Activated CD4-positive, alpha-beta T cell treated with anti-CD3 and anti-CD28 coated beads for 1 hour (primary cell): ENCODE results near the gene SLIT1.

Source experiments
- DNase-seq: peaks from one replicate; pipeline ENCODE4 v3.0.0-alpha.2; 2020

SLIT1 gene

DNA sequence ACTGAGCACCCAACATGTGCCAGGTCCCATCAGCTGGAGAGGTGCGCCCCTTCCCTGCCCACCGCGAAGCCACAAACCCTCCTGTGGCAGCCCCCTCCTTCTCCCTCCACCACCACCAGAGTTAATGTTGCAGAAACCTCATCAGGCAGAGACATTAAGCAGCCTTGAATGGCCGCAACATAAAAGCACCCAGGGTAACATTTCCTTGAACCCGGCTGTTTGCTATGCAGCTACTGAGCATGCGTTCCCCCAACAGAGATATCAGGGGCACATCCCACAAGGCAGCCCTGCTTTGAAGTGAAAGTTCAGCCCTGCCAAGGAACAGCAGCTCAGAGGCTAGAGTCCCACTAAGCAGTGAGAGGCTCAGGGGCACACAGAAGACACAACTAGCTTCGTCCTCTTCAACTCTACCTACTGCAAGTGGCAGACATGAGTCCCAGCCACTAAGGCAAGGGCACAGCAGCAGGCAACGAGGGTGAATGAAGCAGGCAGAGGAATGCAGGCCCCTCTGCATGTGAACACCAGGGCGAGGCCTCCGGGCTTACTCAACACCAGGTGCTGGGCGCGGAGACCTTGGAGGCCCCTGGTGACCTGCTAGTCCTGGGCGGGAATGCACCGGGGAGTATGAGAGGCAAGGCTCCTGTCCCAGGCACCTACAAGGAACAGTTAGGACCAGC, 107.4 kb downstream of the SLIT1 start:
- DNase-seq: no peak

DNA sequence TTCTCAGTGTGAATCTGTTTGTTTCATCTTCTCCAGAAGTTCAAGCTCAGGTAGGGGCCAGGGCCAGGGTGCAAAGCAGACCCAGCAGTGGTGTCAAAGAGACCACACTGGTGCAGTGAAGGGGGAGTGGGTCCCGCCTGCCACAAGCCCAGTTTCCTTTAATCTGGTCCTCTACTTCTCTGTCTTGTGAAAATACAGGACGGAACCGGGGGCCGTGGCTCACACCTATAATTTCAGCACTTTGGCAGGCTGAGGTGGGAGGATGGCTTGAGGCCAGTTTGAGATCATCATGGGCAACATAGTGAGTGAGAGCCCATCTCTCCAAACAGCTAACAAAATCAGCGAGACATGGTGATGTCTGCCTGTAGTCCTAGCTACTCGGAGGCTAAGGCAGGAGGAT, 109.0 kb downstream of the SLIT1 start:
- no peak for DNase-seq

DNA sequence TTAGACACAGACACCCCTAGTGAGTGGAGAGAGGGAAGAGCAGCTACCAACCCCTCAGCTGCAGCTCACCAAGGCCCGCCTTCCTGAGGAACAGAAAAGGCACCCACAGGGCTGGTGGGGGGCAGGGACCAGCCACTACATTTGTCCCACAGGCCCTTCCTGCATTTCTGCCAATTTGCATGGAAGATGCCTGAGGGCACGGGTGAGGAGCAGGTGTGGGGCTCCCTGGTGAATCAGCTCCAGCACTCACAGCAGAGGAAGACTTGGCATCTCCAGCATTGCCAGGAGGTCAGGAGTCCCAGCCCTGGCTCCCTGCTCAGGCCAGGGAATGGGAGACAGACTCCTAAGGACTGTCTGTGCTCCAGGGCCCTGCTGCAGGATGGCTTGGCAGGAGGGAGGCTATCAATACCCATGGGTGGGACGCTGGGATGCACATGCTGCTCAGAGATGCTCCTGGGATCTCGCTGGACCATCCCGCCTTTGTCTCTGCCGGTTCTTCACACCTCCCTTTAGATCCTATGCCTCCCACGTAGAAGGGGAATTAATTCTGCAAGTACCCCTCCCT, 109.7 kb downstream of the SLIT1 start:
- DNase-seq: no peak

DNA sequence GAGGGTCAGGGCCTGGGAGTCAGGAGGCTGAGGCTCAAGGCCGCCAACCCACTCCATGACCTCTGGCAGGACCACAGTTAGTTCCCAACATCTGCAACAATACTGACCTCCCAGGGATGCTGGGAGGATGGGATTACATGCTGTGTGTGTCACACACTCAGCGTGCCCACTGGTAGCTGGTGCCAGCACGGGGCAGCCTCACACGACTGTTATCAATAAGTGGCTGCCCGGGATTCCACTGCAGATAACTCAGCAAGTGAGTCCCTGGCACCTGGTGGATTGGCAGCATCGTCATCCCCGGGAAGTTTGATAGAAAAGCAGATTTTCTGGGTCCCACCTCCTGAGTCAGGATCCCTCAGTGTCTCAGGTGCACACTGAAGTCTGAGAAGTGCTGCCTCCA, 110.3 kb downstream of the SLIT1 start:
- no peak for DNase-seq

DNA sequence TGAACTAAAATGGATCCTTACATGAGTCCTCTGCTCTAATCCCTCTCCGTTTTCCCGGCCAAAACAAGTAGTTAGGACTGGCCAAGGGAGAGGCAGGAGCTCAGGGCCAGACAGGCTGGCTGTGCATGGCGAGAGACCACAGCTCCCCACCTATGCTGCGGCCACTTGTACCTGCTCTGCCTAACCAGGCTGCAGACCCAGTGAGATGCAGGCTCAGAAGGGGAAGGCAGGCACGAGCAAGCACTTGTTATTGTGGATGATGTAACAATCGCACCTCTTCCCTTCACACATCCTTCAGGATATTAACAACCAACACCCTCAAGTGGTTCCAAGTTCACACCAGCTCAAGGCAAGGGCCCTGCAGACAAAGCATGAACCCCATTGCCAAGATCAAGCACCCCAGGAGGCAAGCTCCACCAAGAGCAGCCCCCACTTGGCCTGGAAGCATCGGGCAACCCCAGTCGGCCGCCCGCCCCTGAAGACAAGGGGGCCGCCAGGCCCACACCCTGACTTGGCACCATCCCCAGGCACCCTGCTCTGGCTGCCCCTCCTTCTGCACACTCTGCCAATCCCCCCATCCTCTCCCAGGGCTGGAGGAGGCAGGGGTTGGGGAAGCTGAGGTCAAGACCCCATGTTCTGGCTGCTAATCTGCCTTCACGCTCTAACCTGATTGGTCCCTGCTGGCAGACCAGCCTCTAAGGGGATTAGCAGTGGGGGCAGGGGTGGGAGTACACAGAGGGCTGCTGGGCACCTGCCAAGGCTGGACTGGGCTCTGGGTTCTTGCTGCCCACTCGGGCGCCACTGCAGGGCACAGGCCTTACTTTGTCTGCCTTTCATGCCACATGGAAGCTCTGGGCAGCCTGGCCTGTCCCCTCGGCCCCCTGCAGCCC, 111.3 kb downstream of the SLIT1 start:
- no peak for DNase-seq

DNA sequence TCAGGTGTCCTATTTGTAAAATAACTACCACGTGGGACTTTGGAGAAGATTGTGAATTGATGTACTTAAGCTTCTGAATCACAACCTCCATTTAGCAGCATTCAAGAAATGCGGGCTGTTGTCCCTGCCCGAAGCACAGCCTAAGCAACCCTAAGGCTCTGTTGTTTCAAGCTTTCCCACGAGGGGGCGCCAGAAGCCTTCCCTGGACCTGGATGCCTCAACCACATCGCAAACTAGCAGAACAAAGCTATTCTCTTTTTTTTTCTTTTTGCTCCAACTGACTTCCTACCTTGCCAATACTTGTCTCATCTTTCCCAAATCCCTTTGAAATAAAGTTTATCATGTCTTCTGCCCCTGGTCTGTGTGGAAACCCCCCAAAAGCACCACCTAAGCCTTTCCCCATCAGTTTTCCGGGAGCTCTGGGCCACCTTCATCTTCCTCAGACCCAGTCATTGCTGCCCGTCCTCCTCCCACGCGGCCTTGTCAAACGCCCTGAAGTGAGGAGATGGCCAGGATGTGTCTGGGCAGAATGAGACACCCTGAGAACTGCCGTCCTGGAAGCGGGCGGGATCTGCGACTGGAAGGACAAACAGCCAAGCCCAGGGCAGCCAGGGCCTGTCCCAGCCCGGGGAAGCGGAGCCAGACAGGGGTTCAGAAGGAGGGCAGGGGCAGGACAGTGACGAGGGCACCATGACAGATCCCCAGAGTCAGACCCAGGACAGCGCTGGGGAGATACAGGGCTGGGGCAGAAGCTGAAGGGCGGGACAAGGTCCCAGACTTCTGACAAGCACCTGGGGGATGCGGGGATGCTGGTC, 112.7 kb downstream of the SLIT1 start:
- peak; percentile 60 for DNase-seq

DNA sequence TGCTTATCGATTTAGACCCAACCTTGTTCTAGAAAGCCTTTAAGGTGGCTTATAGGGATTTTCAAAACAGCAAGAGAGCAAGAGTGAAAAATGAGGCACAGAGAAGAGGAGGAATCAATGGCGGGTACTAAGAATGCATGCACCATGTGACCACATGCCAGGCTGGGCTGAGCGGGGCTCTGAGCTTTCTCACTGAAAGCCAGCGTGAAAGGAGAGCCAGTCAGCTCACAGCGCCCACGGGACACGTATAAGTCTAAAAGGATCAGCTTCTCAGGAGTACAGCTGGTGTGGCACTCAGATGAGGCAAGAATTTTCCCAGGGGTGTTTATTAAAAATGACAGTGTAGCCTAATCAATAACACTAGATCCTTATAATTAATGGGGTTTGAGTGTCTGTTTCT, 114.3 kb downstream of the SLIT1 start:
- no peak for DNase-seq

DNA sequence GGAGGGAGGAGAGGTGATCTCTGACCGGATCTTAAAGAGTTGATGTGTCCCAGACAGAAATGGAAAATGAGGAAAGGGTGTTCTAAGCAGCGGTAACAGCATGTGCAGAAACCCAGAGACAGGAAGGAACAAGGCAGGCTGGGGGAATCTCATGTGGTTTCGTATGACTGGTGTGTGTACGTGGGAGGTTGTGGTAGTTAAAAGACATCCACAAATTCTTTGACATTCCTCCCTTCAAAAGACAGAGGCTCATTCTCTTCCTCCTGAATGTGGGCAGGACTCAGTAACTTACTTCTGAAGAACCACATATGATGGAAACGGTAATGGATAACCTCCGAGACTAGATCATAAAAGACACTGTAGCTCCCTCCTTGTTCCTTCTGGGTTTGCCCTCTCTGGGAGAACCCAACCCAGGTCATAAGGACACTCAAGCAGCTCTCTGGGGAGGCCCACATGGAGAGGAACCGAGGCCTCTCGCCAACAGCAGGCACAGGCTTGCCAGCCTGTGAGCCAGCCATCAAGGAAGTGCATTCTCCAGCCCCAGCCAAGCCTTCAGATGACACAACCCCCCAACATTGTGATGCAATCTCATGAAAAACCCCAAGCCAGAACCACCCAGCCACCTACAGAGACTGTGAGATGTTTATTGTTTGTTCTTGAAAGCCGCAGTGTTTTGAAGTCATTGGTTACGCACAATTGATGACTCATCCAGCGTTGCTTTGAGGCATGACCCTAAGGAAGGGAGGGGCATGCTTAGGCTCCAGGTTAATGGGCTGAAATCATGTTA, 116.0 kb downstream of the SLIT1 start:
- no peak for DNase-seq

DNA sequence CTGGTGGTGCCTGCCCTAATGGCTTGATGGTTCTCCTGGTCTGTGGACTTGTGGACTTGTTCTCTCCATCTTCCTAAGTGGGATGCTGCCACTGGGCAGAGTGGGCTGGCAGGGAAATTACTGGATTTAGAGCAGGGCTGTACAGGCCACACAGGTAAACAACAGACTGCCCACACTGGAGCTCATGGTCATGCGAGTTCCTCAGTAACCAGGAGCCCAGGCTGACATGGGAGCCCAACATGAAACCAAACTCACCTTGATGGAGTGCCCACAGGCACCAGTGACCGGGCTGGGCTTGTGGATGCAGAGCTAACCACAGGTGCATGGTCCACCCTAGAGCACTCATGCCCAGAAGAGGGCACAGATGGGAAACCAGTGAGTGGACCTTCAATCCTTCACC, 116.7 kb downstream of the SLIT1 start:
- DNase-seq: no peak

DNA sequence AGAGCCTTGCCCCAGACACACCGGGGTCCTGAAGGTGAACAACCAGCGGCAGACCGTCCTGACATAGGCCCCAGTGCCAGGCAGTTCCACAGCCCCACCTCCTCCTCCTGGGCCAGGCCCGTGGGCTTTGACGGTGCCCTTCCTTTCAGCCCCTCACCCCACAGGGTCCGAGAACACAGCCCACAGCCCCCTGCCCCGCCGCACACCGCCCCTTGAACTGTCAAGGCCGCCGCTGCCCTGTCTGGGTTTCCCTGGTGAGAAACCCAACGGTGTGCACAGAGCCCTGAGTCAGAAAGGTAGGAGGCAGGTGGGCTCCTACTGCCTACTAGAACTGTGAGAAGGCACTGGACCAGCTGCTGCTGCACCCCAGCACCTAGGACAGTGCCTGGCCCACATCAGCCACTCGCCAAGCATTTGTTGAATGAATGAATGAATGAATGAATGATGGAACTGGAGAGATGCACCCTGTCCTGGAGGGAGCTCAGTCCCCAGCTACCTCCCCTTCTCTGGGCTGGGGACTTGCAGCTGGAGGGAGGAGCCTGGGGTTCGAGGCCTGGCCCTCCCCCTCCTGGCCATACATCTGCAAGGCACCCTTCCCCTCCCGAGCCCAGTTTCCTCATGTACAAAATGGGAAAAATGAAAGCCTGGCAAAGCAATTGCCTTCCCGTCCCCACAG, 117.9 kb downstream of the SLIT1 start:
- DNase-seq: no peak

DNA sequence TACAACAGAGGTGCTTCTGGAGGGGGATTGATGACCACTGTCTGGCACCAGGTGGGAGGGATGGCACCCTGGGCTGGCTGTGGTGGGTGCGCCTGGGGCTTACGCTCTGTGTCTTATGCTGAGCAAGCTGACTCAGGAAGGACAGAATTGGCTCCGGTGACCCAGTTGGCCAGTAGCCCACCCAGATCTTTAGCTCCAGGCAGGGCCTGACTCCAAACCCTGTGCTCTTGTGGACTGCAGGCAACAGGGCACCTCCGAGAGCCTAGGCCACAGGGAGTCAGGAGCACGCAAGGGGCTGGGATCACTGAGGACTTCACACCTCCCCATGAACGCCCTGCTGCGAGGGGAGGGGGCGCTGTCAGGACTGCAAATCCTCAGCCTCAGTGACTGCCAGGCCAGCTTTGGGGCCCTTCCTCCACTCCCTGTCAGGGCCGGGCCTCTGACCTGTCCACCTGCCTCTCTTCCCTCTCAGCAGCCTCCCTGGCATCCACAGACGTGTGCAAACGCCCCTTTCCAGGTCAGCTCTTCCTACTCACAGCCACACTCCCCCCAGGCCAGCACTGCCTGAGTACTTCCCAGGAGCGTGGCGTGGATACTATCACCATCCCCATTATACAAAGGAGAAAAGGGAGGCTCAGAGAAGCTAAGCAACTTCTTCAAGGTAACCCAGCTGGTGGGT, 118.7 kb downstream of the SLIT1 start:
- DNase-seq: no peak

DNA sequence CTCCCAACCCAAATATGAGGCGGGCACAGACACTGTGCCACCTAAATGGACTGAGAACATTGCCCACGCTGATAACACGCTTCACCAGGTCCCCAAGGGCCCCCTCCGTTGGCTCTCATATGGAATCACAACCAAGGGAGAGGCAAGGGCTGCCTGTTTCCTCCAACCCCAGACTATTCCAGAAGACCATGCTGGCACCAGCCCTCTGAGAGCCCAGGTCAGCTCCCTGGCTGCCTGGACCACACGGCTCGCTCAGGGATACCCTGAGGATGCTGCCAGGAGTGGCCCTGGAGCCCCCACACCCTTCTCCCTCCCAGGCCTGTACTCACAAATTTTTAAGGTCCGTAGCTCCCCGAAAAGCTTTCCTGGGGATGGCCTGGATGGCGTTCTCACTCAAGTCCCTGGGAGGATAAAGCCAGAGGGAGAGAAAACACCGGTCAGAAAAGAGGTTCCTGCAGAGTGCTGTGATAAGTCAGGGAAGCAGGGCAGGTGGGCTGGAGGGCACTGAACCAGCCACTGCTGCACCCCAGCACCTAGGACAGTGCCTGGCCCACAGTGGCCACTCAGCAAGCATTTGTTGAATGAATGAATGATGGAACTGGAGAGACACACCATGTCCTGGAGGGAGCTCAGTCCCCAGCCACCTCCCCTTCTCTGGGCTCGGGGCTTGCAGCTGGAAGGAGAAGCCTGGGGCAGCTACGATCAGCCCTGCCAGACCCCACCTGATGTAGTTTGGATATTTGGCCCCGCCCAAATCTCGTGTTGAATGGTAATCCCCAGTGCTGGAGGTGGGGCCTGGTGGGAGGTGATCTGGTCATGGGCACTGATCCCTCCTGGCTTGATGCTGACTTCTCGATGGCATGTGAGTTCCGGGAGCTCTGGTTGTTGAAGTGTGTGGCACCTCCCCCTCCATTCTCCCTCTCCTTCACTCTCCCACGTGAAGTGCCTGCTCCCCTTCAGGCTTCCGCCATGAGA, 119.8 kb downstream of the SLIT1 start:
- DNase-seq: no peak

DNA sequence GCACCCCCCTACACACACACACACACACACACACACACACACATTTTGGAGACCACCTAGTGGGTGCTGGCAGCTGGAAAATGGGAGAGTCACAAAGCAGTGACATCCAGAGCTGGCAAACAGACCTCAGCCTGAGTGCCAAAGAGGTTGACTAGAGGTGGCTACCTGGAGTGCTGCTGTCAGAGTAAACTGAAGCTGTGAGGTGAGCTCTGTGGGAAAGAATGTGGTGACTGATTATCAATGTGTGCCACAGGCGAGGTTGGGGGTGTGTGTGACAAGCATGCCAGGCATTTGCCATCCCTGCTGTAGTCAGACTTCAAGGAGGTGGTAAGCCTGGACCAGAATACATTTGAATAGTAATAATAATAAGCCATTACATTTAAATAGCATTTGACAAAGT, 120.6 kb downstream of the SLIT1 start:
- DNase-seq: no peak

DNA sequence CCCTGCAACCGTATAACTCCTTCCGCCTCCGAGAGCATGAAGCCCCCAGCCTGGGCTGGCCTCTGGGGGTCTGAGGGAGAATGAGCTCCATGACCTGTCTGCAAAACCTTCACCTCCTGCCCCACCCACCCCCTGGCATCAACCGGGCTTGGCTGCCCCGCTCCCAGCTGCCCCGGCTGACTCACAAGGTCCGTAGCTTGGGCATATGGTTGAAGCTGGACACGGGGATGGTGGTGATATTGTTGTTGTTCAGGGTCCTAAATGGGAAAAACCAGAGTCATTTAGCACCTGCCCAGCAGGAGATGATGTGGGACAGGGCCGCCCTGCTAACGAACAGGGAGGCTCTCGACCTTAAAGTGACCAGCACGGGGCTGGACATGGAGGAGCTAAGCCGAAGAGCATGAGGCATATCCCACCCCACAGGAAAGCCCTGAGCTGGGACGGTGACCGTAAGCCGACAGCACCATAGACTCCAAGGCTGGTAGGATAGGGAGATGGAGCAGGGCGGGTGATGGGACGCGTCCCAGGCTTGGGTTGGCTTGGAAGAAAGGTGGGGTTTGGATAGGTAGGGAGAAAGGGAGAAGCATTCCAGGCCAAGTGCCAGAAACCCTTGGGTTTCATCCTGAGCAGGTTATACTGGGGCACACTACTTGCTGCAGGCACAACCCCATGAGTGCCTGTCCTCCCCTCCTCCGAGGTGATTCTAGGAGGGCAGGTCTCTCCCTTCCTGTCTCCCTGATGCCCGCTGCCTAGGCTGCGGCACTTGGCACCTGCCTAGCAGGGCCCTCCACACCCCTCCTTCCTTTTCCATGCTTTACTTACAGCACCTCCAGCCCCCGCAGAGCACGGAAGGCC, 121.5 kb downstream of the SLIT1 start:
- DNase-seq: no peak

DNA sequence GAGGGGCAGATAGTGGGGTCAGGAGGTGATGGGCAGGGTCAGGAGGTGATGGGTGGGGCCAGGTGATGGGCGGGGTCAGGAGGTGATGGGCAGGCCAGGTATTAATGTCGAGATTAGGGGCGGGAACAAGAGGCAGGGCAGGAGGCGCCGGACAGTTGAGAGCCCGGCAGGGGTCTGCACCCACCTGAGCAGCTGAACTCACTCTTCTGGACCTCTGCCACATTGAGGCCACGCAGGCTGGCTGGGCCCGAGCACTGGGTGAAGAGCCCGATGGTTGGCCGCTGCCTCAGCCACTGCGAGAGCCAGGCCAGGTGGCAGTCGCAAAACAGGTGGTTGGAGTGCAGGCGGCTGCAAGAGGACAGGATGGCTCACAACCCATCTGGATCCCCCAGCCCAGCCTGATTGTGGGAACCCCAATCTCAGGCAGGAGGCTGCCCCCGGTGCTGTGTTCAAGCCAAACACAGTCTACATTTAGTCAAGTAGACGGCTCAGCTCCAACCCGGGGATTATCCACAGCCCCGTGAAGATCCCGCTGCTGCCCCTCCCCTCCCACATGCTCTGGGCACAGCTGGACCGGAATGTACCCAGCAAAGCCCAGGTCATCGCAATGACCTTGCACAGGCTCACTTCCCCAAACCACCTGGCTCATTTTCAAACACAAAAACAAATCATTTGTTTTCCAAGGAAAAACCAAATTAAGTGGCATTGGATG, 122.3 kb downstream of the SLIT1 start:
- DNase-seq: no peak

DNA sequence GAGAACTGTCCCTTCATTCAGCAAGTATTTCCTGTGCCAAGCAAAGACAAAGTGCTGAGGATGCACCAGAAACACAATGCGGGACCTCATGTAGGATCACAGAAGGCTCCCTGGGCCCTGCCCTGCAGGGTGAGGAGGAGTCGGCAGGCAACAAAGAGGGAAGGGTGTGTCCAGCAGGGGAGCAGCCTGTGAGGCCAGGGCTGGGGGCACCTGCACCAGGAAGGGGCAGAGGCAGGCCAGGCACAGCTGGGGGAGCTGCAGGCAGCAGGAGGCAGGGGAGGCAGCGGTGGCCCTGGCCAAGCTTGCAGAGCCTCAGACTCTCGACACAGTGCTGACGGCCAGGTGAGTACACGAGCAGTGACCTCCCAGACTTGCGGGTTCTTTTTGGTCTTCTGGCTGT, 123.3 kb downstream of the SLIT1 start:
- DNase-seq: no peak

DNA sequence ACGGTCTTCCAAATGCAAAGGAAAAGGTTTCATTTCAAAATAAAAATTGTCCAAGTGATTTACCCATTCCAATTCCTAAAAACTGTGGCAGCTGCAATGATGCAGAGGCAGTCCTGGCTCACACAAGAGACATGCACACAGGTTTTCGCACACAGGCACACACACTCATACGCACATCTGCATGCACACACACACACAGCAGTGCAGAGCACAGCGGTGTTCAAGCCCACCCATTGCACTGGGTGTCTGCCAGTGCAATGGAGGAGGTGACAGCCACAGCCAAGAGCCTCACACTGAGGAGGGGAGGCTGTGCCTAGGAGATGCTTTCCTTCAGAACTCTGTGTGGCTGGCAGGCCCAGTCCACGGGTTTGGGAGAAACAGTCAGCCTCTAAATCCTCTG, 123.7 kb downstream of the SLIT1 start:
- DNase-seq: no peak

DNA sequence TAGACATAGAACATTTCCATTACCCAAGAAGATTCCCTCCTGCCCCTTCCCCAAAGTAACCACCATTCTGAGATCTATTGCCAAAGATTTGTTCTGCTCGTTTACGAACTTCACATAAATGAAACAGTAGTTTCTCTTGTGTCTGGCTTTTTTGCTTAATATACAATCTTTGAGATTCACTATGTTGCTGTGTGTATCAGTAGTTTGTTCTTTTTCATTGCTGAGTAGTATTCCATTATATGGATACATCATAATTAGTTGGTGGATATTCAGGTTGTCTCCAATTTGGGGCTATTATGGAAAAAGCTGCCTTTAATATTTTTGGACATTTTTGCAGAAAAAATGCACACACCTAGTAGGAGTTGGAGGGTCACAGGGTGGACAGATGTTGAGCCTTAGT, 124.3 kb downstream of the SLIT1 start:
- DNase-seq: no peak
